ENCODE measurements around the gene RYR1.

The RYR1 gene

DNA sequence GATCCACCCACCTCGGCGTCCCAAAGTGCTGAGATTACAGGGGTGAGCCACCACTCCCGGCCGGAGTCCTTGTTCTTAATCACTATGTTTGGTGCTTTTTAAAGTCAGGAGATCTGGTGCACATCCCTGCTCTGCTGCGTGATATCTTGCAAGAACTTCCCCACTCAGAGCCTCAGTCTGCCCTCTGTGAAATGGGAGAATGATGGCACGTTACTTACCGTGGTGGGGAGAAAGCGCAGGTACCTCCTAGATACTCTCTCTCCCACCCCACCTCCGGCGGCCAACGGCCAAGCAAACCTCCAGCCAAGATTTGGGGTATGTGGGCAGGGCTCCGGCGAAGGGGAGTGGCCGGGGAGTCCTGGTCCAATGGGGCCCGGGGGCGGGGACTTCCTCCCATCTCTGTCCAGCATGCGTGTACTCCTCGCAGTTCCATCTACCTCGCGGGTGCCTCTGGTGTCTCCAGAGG lies at the start of gene RYR1:
TSS of gene RYR1 (plus strand) at position 424 of the 466 bp plus-strand sequence. CDS start 139 bp downstream, outside the sequence.
- DNase-seq (ENCODE audit: low read depth), result peak; percentile 10
- H3K4me3 ChIP-seq (replicated peaks; ENCODE audit: low read depth, low read length), result no peak within 1 kb of the TSS
- no peak for TF ChIP-seq CTCF (IDR thresholded peaks at IDR 0.05; ENCODE audit: low read length, missing control alignments)

- no peak for TF ChIP-seq CTCF (IDR thresholded peaks at IDR 0.05; ENCODE audit: low read length, missing control alignments)
- no peak overlapping the region for H3K4me3 ChIP-seq (replicated peaks; ENCODE audit: low read depth, low read length)
- no peak for DNase-seq (ENCODE audit: low read depth)
These were observed 49.7 kb upstream of the RYR1 start for GRCh38 chr19:38383743-38384142.

- no peak for DNase-seq (ENCODE audit: low read depth)
- peak; percentile 48 for TF ChIP-seq CTCF (IDR thresholded peaks at IDR 0.05; ENCODE audit: low read length, missing control alignments)
- no peak overlapping the region for H3K4me3 ChIP-seq (replicated peaks; ENCODE audit: low read depth, low read length)
These were observed 49.1 kb upstream of the RYR1 start for GRCh38 chr19:38384209-38385027.

- no peak overlapping the region for H3K4me3 ChIP-seq (replicated peaks; ENCODE audit: low read depth, low read length)
- no peak for DNase-seq (ENCODE audit: low read depth)
- TF ChIP-seq CTCF (IDR thresholded peaks at IDR 0.05; ENCODE audit: low read length, missing control alignments), result no peak
These were observed 48.3 kb upstream of the RYR1 start for GRCh38 chr19:38385057-38385803.

DNA sequence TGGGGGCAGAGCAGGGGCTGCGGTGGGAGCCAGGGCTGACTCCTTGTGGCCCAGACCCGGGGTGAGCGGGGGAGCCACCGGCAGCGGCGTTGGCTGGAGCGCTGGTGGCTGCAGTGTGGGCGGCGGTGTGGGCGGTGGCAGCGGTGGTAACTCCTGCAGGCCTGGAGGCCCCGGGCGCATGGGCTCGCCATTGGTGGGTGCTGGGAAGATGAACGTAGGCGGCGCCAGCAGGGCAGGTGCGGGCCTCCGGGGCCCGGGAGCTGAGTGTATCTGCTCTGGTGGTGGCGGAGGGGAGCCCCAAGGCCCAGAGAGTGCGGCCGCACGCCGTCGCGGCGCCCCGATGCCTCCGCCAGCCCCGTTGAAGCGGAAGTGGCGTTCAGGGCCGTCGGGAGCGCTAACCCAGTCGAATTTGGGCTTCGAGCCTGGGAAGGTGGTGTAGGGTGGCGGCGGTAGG lies 47.7 kb upstream of the RYR1 start:
- no peak for DNase-seq (ENCODE audit: low read depth)
- no peak overlapping the region for H3K4me3 ChIP-seq (replicated peaks; ENCODE audit: low read depth, low read length)
- TF ChIP-seq CTCF (IDR thresholded peaks at IDR 0.05; ENCODE audit: low read length, missing control alignments), result no peak

- no peak overlapping the region for H3K4me3 ChIP-seq (replicated peaks; ENCODE audit: low read depth, low read length)
- DNase-seq (ENCODE audit: low read depth), result no peak
- TF ChIP-seq CTCF (IDR thresholded peaks at IDR 0.05; ENCODE audit: low read length, missing control alignments), result no peak
These were observed 47.1 kb upstream of the RYR1 start for GRCh38 chr19:38386300-38386970.
